NCI-H1092 treated with DMSO at 0.1 percent for 48 hours (cell line): Measurements from ENCODE around the gene KCTD15.

ENCODE experiments used
- DNase-seq: peaks from one replicate; lab custom pipeline; 2025; lab: John Stamatoyannopoulos, UW

Gene KCTD15, protein sequence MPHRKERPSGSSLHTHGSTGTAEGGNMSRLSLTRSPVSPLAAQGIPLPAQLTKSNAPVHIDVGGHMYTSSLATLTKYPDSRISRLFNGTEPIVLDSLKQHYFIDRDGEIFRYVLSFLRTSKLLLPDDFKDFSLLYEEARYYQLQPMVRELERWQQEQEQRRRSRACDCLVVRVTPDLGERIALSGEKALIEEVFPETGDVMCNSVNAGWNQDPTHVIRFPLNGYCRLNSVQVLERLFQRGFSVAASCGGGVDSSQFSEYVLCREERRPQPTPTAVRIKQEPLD

DNA sequence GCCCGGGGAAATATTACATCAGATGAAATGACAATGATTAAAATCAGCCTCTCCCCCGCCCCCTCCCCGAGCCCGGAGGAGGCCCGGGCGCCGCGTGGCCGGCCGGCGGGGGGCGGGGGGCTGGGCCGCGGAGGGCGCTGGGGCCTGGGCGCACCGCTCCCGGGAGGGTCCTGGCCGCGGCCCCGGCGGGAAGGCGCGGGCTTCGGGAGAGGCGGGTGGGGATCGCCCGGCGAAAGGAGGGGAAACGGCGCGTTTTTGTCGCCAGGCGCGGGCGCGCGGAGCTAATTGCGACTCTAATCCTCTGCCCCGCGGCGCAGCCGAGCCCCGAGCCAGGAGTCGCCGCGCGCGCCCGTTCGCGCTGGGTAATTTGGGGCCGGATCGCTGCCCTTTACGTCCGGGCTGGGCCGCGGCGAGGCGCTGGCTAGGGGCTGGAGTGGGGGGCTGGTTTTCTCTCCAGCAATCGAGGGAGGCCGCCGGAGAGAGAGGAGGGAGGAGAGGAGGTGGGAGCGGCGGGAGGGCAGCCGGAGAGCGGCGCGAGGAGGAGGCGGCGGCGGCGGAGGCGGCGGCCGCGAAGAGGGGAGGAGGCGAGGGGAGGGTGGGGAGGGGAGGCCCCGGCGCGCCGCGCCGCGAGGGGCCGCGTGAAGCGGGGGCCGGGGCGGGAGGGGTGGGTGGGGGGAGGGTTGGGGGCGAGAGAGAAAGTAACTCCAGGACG, at the start of gene KCTD15:
Gene KCTD15, plus strand, starts transcription at position 707 of the 712 bp plus-strand sequence. CDS start 3,585 bp downstream, outside the sequence.
- DNase-seq = peak; percentile 57

DNA sequence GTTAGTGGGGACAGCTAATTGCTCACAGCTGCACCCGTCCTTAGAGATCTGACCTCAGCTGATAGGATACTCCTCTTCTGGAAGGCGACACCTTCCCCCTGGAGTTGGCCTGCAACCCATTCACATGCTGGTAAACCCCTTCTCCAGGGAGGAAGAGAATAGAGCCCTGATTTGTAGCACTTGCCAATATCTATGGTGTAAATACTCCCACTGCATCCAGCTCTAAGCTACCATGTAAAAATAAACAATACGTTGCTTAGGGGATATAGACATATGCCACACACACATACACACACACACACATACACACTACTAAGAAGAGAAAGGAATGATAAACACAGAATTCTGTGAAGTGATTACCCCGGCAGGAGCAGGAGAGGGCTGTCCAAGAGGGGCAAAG, 49.4 kb upstream of the KCTD15 start:
- DNase-seq = no peak

DNA sequence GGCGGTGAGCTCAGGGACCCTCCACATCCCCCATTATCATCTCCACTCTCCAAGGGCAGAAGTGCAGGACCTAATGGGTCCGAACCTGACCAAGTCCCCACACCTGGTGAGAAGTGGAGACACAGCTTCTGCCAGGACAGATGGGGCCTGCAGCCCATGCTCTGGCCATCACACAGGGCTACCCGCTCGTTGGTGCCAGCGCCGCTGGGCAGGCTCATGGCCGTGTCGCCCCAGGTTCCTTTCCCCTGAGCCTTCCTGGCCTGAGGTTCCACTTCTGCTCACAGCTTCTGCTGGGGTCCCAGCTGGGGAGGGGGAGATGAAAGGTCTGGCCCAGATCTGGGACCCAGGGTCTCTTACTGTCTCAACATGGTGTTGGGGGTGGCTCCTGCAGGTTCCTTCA, 48.4 kb upstream of the KCTD15 start:
- DNase-seq = no peak

DNA sequence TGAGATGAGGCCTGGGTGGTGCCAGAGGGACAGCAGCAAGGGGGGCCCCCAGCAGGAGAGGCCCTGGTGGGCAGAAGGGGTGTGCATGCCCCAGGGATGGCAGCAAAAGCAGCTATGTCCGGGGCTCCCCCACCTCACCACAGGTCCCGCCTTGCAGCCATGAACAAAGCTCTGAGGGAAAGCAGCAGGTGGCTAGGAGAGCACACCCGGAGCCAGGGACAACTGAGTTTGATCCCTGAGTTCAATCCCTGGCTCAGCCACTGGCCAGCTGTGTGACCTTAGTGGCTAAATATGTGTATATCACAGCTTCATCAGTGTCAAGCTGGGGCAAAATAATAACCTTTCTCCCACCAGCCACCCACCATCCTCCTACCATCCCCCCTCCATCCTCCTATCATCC, 47.7 kb upstream of the KCTD15 start:
- DNase-seq = no peak

DNA sequence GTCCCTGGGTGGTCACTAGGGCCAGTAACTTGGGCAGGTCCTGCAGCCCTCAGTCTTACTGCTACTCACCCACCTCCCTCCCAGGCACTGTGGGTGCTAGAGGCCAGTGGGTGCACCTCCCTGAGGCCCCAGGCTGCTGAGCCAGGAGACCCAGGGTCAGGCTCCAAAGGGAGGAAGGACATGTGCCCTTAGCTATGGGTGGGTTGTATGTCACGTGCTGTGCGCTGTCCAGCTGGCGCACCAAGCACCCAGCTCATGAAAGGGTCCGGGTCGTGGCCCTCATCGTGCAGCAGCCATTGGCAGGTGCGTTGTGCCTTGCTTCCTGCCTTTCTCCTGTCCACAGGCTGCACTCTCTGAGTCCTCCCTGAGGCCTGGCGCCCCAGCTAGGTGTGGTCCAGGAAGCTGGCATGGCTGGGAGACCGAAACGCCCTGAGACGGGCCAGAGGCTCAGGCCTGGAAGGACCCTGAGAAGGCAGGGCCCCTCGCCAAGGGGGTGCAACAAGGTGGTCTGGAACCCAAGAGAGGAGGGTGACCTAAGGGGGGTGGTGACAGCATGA, 47.0 kb upstream of the KCTD15 start:
- DNase-seq = no peak

DNA sequence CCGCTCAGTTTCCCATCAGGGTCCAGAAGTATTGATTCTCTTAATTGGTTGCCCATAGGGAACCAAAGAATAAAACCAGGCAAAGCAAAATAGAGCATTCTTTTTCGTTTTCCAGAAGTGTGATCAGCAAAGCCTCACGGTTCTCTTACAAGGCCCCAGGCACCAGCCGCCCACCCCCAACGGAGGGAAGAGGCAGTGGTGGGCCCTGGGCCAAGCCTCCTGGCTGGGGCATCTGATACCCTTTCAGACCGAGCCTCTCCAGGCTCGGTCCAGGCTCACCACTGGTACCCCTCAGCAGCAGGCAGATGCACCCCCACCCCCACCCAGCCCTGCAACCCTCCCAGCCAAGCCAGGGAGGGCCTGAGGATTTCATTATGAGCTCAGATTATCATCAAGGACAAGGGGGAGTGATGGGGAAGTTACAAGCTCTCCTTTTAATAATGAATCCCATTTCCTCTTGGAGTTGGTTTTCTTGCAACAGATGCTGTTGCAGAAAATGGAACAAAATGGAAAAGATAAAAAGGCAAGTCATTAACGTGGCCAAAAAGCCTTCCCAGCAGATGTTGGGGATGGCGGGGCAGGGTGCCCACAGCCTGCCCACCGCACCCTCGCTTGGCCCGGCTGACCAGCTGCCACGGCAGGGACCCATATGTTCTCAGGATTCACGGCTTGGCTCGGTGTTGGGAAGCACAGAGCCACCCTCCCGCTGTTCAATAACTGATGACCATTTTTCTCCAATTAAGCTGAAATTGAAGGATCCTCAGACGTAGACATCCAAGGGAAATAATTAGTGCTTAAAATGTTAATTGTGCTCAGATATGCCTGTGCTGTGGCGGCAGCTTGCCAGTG, 45.9 kb upstream of the KCTD15 start:
- peak; percentile 30 for DNase-seq

DNA sequence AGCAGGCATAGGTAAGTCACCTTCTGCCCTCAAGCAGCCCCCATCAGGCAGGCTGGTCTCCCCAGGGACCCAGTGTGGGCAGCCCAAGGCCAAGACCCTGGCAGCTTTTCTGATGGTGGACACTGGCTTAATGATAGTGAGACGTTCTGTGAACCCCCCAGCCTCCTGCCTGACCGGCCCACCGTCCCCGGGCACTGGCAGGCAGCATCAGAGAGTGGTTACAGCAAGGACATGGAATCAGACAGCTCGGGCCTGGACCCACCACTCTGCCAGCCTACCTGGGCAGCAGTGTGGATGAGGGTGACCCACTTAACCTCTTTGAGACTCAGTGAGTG, 45.3 kb upstream of the KCTD15 start:
- no peak for DNase-seq

DNA sequence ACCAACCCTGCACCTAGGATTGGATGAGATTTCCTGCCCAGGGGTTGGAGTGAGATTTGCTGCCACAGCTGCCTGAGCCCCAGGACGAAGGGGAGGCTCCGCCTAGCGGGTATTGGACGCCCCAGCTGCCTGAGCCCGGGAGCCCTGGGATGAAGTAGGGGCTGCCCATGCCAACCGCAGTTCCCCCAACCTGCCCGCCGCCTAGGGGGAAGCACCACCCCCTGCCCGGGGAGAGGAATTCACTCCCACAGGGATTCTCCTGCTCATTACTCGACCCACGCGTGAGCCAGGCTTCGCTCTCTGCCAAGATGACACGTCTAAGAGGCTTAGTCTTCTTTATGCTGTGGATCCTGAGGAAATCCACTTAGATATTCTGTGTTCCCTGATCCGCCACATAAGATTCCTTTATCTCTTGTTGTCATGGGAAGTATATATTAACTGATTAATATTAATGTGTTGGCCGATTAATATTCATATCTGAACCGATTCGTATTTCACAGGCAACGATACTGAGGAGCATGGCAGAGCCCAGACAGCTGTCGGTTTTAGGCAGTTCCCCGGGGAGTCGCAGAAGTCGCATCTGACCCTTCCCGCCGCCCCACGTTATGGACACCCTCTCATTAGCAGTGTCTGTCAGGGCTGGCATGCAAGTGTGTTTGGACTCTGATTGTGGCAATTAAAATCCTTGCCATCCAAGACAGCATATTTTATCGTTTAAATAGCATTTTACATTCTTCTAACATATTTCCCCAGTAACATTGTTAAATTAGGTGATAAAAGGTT, 44.5 kb upstream of the KCTD15 start:
- no peak for DNase-seq

DNA sequence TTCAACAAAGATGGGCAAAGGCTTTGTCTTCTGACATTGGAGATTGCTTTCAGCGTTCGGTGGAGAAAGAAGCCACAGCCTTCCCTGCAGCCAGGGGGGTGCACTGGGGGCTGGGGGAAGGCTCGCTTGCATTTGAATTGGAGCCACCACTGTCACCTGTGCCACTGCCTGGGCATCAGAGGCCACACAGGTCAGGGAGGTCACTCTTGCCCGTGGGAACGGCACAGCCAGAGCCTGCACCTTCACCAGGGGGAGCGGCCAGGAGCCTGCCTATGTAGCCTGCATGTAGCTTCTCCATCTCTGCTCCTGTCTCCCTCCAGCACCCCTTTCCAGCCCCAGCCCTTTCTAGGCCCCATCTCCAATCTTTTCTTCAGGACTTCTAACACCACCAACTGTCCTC, 43.7 kb upstream of the KCTD15 start:
- DNase-seq = no peak

DNA sequence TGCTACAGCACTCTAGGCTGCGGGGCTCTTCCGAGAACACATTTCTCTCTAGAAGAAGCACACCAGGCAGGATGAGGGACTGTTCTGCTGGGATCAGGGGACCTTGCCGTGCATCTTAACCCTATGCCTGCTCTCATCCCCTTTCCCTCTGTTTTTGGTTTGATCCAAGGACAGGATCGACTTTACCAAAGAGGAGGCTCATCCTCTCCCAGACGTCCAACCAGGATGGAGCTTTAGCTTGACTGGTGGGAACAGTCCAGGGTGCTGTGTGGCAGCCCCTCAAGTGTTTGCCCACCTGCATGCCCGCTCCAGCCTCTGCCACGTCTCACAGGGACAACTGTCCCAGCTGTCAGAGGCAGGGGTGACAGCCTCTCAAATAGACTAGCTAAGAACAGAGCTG, 42.3 kb upstream of the KCTD15 start:
- DNase-seq = no peak

DNA sequence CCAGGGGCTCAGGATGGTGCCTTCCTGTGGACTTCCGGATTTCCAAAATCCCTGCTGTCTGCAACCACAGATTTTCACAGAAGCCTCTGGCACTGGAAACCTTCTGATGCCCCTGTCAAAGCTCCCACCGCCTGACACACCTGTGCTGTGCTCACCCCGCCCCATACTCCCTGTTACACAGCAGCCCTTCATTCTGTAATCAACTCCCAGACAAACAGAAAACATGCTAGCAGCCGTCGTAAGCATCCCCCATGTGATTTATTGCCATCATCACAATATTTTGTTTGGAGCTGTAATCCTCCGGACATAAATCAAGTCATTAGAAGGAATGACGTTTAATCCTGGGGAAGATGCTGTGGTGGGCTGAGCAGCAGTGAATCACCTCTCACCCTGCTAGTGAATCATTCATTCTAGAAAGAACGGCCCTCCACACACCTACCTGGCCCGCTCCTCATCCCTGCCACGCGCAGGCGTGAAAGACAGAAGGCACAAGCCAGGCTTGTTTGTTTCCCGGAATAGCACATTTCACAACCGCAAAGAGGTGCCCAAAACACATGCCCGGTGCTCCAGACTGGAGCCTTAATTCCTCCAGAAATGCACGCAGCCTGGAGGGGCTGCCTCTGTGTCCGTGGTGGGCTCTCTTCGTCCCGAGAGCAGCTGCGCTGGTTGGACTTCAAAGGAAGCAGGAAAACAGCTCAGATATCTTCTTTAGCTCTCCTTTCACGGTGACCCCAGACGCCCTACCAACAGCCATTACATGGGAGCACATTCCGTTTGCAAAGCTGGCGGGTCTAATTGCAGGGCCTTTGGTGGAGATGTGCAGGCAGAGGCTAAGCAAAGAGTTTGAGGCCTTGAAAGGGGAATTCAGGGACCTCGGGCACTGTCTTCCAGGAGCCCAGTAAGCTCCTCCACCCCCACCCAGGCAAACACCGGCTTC, 41.3 kb upstream of the KCTD15 start:
- DNase-seq = no peak

DNA sequence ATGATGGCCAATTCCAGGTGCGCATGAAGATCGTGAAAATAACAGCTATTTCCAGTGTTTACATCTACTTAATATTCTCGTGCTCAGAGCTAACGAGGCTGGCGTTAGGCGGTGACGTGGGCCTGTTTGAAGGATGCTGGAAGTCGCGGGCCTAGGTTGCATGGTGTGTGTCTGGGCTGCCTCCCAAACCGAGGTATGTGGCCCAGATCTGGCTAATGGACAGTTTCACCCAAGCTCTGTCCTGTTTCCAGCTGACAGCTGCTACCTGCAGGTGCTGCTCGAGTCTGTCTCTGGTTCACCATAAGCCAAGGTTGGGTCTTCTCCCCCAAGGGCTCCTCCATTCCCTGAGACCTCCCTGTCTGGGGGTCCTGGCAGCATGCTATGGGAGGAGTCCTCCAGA, 40.5 kb upstream of the KCTD15 start:
- DNase-seq = no peak

DNA sequence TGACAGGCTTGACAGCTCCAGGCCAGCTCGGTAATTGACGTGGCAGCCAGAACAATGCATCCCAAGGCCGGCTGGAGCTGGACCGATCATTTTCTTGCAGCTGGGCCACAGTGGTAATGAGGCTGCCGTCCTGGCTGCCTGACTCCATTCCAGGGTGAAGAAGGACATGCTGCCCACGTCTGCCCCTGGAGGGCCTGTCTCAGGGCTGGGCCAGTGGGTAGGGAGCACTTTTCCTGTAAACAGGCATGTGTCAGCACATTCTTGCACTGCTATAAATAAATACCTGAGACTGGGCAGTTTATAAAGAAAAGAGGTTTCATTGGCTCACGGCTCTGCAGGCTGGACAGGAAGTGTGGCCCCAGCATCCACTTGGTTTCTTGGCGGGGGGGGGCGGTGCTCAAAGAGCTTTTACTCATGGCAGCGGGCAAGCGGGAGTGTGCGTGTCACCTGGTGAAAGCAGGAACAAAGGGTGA, 38.1 kb upstream of the KCTD15 start:
- no peak for DNase-seq

DNA sequence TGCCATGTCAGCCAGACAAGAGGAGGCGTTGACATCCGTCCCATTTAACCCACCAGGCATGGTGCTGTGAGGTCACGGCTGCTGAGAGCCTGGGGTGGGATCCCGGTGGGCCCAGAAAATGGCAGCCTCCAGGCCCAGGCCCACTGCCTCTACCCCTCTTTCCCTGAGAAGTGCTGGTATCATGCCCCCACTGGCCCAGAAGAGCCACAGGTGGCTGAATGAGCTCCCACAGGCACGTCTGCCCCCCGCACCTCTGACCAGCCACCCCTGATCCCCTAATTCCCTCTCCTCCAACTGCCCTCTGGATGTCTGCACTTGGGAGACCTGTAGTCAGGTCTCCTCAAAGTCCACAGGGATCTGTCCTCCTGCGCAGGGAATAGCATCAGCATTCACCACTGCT, 37.3 kb upstream of the KCTD15 start:
- DNase-seq = no peak

DNA sequence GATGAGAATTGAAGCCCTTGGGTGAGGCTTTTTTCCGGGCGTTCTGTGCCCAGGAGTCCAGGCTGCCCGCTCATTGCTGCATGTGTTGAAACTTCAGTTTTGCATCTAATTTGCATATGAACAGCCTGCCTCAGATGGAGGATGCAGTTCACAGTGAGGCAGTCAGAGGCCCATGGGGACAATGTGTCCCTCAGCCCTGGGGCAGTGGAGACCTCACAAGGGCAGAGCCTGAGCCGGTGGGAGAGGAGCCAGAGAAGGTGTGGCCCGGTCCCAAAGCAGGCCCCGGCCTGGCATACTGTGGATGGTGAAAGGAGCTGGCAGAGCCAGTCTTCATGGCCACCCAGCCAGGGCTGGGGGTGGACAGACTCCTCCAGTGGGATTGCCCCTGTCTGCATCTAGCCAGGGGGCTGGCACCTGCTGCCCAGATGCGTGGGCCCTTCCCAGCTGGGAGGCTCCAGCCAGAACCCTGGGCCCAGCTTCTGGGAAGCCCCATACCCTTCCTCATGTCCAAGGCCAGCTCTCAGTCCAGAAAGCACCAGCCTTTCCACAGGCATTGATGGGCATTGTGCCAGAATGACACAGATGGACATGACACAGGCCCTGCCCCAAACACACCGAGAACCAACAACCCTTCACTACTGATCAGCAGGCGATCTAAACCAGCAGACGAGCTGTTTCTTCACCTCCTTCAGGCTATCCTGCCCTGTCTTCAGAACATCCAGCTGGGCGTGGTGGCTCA, 32.9 kb upstream of the KCTD15 start:
- no peak for DNase-seq

DNA sequence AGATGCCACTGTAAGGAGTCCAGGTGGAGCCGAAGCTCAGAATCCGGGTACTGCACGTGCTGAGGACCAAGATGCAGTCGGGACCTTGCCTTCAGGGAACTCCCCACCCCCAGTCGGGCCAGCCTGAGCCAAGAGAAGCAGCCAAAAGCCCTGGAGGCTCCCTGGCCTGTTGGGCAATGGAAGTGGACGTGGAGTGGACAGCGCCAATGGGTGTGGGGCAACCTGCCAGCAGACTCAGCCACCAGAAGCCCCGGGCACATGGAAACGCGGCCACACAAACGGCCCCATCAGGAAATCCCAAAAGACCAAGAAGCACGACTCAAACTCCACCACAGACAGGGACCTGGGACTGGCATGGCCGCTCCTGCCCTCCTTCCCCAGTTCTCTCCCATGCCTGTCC, 30.0 kb upstream of the KCTD15 start:
- no peak for DNase-seq

DNA sequence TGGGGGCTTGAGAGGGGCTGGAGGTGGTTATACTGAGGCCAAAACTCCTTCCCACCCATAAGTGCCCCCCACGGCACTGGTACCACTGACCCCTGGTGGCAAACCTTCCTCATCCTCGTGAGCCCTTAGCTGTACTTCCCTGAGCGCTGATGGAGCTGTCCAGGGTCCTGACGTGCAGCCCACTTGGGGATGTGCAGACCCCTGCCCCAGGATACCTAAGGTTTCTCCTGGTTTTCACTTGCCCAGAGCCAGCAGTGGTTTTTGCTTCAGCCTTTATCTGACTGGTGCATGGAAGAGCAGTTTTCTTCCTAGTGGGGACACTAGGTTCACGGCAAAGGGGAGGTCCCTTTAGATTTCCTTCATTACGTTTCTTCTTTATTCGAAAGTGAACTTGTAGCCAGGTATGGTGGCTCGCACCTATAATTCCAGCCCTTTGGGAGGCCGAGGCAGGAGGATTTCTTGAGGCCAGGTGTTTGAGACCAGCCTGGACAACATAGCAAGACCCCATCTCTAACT, 28.7 kb upstream of the KCTD15 start:
- DNase-seq = no peak

DNA sequence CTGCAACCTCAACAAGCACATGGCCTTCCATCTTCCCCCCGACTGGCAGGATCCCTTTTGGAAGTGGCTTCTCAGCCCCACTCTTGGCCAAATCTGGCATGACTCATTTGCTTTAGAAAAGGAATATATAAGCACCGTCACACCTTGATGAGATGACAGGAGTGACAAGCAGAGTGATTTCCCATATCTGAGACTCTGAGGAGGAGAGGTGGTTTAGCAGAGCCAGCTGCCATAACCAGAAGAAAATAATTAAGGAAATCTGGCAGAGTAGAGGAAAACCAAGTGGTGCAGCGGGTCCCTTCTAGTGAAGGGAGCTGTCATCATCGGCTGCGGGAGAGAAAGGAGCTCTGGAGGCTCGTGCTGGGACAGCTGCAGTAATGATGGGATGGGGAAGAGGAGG, 27.5 kb upstream of the KCTD15 start:
- DNase-seq = no peak

DNA sequence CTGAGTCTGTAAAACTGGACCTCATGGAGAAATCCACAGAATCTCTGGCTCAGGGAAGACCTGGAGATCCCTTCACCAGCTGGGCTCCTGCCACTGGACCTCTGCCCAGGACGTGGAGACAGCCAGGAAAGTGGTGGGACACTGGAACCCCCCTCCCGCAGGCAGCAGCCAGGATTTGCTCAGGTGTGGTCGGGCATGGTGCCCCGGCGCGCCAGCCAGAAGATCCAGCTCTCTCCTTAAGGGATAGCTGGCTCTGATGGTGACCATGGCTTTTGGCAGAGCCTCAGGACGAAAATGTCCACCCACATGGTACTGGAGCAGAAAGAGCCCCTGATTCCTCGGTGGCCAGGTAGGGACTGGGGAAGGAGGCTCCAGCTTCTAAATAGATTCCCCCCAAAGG, 26.6 kb upstream of the KCTD15 start:
- no peak for DNase-seq
